Central memory CD4-positive, alpha-beta T cell (primary cell): ENCODE measurements around the gene HOXD1.

ENCODE experiments used
- DNase-seq: peaks from one replicate; pipeline ENCODE4 v3.0.0; 2022
- total RNA-seq, 3 experiments: gene quantifications; one replicate each; lab custom pipeline; 2026; lab: John Stamatoyannopoulos, UW

Gene HOXD1
- total RNA-seq, result 0 reads per million in 3 experiments

- no peak for DNase-seq
Observed at GRCh38 chr2:176187899-176188773, at the start of gene HOXD1. TSS of gene HOXD1 (plus strand) at chr2:176188668. CDS start at chr2:176188802, 134 bp downstream.

- DNase-seq, result no peak
Observed at GRCh38 chr2:176138923-176139660, 49.4 kb upstream of the HOXD1 start.

- DNase-seq, result no peak
Observed at GRCh38 chr2:176139661-176140512, 48.6 kb upstream of the HOXD1 start.

- DNase-seq, result peak; percentile 42
Observed at GRCh38 chr2:176140513-176141317, 47.8 kb upstream of the HOXD1 start.

GRCh38 chr2:176142281-176142680, 46.2 kb upstream of the HOXD1 start:
- DNase-seq, result no peak

GRCh38 chr2:176145085-176145969, 43.1 kb upstream of the HOXD1 start:
- DNase-seq, result no peak

GRCh38 chr2:176146101-176146500, 42.4 kb upstream of the HOXD1 start:
- DNase-seq, result no peak

- DNase-seq, result no peak
Observed at GRCh38 chr2:176146645-176147044, 41.8 kb upstream of the HOXD1 start.

GRCh38 chr2:176147210-176147799, 41.2 kb upstream of the HOXD1 start:
- DNase-seq, result no peak

- no peak for DNase-seq
Observed at GRCh38 chr2:176147800-176148496, 40.5 kb upstream of the HOXD1 start.

GRCh38 chr2:176148751-176149421, 39.6 kb upstream of the HOXD1 start:
- no peak for DNase-seq

GRCh38 chr2:176149481-176149938, 39.0 kb upstream of the HOXD1 start:
- DNase-seq, result no peak

- no peak for DNase-seq
Observed at GRCh38 chr2:176149939-176150583, 38.4 kb upstream of the HOXD1 start.

GRCh38 chr2:176150584-176151441, 37.7 kb upstream of the HOXD1 start:
- DNase-seq, result no peak

GRCh38 chr2:176151442-176152287, 36.8 kb upstream of the HOXD1 start, which contains the start of gene HOXD4:
TSS of gene HOXD4 (plus strand) at chr2:176151550. CDS start at chr2:176151634, 84 bp downstream.
- no peak for DNase-seq
